Activated T-cell treated with anti-CD3 and anti-CD28 coated beads, Interleukin-2, amount 50 U/mL, for 72 hours (primary cell): ENCODE data around the gene CDC5L. TPM values are rescaled to one million over a fixed set of nuclear protein-coding genes. Genes with fewer than 3 reads are reported as not detected.

ENCODE experiments used
- ATAC-seq, 2 donors: fragments of 150-1000 bp; cut with Tn5 transposase; replicated peaks in 1 of 2; 2 replicates each; pipeline ENCODE4 v1.10.0; 2021; ENCODE audit warnings: moderate library complexity in 2 of 2, mild to moderate bottlenecking in 1 of 2
- DNase-seq, 2 donors: peaks; one replicate each; pipeline ENCODE4 v3.0.0; 2021 to 2022; ENCODE audit warnings: mixed read lengths in 1 of 2
- H3K27ac Mint-ChIP-seq: one replicate; pipeline ENCODE4 v1.8.0; 2022; ENCODE audit warnings: mild to moderate bottlenecking, moderate library complexity, mixed read lengths
- H3K27me3 Mint-ChIP-seq: one replicate; pipeline ENCODE4 v1.8.0; 2022; ENCODE audit warnings: low read depth, mixed read lengths
- H3K36me3 Mint-ChIP-seq, 2 donors: one replicate each; pipeline ENCODE4 v1.8.0; 2022; ENCODE audit warnings: mixed read lengths in 2 of 2, mild to moderate bottlenecking in 1 of 2; ENCODE audit not compliant: insufficient read depth in 2 of 2
- H3K4me1 Mint-ChIP-seq: one replicate; pipeline ENCODE4 v1.8.0; 2022; ENCODE audit warnings: low read depth, mixed read lengths
- H3K4me3 Mint-ChIP-seq, 2 donors: one replicate each; pipeline ENCODE4 v1.8.0; 2022; ENCODE audit warnings: mild to moderate bottlenecking in 2 of 2, mixed read lengths in 2 of 2, moderate library complexity in 2 of 2
- H3K9me3 Mint-ChIP-seq, 2 donors: one replicate each; pipeline ENCODE4 v1.8.0; 2022; ENCODE audit warnings: mixed read lengths in 2 of 2
- total RNA-seq, 2 donors: library from RNA; stranded (reverse); gene quantifications; one replicate each; pipeline ENCODE4 v1.2.3, GENCODE V29; 2022

The CDC5L gene
- total RNA-seq, 2 donors from 2014 or later, result 17.9 to 19.3 TPM

DNA sequence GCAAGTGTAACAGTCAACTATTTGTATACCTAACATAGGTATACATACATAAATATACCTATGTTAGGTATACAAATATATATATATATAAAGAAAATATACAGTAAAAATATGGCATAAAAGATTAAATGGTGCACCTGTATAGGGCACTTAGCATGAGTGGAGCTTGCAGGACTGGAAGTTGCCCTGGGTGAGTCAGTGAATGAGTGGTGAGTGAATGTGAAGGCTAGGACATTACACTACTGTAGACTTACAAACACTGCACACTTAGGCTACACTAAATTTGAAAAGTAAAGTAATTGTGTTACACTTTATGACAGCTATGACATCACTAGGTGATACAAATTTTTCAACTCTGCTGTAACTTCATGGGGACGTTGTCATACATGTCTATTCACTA is 65.6 kb downstream of the CDC5L start:
- Mint-ChIP-seq H3K27ac (no peak overlapping the region), H3K4me1 (peaks cover 8% of the 10 kb centered on the region), H3K27me3 (no peaks in the 10 kb centered on the region), H3K36me3 (peaks cover 0 to 5% of the 10 kb centered on the region in 2 donors), H3K9me3 (no peaks in the 10 kb centered on the region), H3K4me3 (no peak overlapping the region)
- no peak for DNase-seq
- ATAC-seq, result no peak

DNA sequence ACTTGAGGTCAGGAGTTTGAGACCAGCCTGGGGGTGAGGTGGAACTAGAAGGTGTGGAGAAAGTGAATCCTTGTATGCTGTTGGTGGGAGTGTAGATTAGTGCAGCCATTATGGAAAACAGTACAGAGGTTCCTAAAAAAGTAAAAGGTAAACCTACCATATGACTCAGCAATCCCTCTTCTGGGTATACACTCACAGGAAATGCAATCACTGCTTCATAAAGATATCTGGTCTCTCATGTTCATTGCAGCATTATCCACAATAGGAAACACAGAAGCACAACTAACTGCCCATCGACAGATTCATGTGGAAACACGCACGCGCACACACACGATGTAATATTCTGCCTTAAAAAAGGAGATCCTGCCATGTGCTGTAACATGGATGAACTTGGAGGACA is 66.7 kb downstream of the CDC5L start:
- H3K4me1 Mint-ChIP-seq, result peaks cover 8% of the 10 kb centered on the region
- H3K9me3 Mint-ChIP-seq, result no peaks in the 10 kb centered on the region
- H3K4me3 Mint-ChIP-seq, result no peak overlapping the region
- H3K27me3 Mint-ChIP-seq, result no peaks in the 10 kb centered on the region
- peaks cover 0 to 5% of the 10 kb centered on the region in 2 donors for H3K36me3 Mint-ChIP-seq
- DNase-seq (no peak), ATAC-seq (no peak)
- H3K27ac Mint-ChIP-seq, result no peak overlapping the region

DNA sequence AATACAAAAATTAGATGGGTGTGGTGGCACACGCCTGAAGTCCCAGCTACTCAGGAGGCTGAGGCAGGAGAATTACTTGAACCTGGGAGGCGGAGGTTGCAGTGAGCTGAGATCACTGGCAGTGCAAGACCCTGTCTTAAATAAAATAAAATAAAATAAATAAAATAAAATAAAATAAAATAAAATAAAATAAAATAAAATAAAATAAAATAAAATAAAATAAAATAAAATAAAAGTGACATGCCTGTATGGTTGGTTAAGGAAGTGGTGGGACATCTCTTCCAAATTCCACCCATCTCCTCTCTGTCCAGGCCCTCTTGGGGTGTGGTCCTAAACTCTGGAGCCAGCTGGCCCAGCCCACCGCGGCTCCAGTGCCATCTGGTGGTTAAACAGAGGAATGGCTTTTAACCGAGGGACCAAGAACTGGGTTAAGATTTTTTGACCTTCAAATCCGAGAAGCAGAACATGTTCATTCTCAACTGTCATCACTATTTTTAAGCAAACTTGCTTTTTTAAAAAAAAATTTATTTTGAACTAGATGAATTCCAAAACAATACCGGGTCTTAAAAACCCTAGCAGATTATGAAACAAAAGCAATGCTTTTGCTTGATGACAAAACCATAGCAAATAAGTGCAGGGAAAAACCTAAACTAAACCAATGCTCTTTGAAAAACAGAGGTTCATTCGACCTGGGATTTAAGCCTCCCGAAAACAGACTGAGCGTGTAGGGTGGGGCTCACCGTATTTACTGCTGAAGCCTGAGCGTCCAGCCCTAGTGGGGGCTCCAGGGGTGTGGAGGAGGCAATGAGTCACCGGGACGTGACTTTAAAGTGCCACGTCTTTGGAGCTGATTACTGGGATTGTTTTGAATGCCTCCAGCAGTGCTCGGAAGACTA is 68.8 kb downstream of the CDC5L start:
- Mint-ChIP-seq H3K4me3 (no peak overlapping the region), H3K36me3 (peaks cover 0 to 5% of the 10 kb centered on the region in 2 donors), H3K27ac (no peak overlapping the region), H3K4me1 (peaks cover 8% of the 10 kb centered on the region), H3K27me3 (no peaks in the 10 kb centered on the region), H3K9me3 (no peaks in the 10 kb centered on the region)
- ATAC-seq (peak; percentile 80 to 82), DNase-seq (peak; percentile 46 to 59)

DNA sequence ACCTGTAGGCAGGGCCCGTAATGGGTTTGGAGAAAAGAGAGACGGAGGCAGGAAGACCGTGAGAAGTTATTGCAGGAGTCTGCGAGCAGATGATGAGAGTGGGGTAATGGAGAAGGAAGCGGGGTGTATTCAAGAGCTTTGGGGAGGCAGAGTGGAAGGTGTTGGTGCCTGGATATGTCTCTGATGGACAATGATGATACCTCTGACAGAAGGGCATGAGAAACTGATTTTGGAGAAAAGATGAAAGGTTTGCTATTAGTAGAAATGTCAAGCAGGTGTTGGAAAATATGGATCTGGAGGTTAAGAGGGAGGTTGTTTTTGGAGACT is 69.4 kb downstream of the CDC5L start:
- peaks cover 8% of the 10 kb centered on the region for H3K4me1 Mint-ChIP-seq
- H3K27me3 Mint-ChIP-seq, result no peaks in the 10 kb centered on the region
- H3K36me3 Mint-ChIP-seq, result no peaks in the 10 kb centered on the region
- H3K4me3 Mint-ChIP-seq, result no peak overlapping the region
- ATAC-seq (no peak), DNase-seq (no peak)
- H3K27ac Mint-ChIP-seq, result no peak overlapping the region
- no peaks in the 10 kb centered on the region for H3K9me3 Mint-ChIP-seq

DNA sequence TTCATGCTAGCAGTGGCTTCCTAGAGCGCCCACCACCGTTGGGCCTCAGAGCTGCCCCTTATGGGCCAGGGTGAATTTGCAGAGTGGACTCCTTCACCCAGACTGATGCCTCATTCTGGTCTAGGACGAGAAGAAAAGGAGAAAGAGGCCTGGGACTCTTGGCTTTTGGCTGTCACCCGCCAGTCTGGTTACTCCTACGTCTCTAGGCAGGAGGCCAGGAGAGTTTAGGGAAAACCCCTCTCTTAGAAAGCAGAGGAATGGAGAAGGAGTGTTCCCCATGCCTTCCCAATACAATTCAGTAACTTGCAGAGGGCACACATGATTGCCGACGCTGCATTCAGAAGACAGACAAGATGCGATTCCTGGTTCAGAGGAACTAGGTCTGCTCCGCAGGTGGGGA is 70.1 kb downstream of the CDC5L start:
- no peak overlapping the region for H3K27ac Mint-ChIP-seq
- ATAC-seq (no peak), DNase-seq (no peak)
- H3K4me1 Mint-ChIP-seq, result peaks cover 8% of the 10 kb centered on the region
- H3K9me3 Mint-ChIP-seq, result no peaks in the 10 kb centered on the region
- no peaks in the 10 kb centered on the region for H3K27me3 Mint-ChIP-seq
- H3K36me3 Mint-ChIP-seq, result no peaks in the 10 kb centered on the region
- no peak overlapping the region for H3K4me3 Mint-ChIP-seq

DNA sequence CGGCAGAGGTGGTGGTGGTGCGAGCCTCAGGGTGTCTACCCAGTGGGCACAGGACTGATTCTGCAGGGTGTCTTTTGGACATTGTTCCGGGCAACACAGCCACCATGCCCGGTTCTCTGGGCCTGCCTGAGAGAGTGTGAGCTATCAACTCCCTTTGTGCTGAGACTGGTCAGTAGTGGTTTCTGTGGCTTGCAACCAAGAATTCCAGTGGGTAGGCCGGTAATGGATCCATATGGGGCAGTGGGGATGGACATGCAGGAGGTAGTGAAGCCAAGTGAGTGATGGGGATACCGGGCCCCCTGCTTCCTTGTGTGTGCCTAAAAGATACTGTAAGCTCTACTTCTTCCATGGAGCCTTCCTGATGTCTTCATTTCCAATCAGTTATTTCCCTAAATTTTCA is 71.0 kb downstream of the CDC5L start:
- Mint-ChIP-seq H3K9me3 (no peaks in the 10 kb centered on the region), H3K4me3 (no peak overlapping the region), H3K27me3 (no peaks in the 10 kb centered on the region), H3K27ac (no peak overlapping the region), H3K4me1 (peaks cover 8% of the 10 kb centered on the region), H3K36me3 (no peaks in the 10 kb centered on the region)
- DNase-seq, result no peak
- no peak for ATAC-seq

DNA sequence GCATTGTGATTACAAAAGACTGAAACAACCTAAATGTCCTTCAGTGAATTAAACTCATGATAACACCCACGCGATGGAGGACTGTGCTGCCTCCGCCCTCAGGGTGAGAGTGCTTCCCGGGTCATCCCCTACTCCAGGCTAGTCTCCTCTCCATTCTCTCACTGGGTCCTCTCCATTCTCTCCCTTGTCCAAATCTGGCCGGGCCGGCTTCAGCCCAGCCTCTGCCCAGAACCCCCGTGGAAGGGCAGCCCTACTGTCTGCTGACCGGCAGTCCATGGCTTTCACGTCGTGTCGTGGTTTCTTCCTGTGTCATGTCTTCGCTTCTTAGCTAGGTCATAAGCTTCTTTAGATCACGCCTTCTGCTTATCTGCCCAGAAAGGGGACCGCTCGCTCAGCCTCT is 74.8 kb downstream of the CDC5L start:
- Mint-ChIP-seq H3K36me3 (no peaks in the 10 kb centered on the region), H3K27ac (no peak overlapping the region), H3K4me1 (no peaks in the 10 kb centered on the region), H3K4me3 (no peak overlapping the region), H3K9me3 (no peaks in the 10 kb centered on the region), H3K27me3 (no peaks in the 10 kb centered on the region)
- ATAC-seq (no peak), DNase-seq (no peak)

DNA sequence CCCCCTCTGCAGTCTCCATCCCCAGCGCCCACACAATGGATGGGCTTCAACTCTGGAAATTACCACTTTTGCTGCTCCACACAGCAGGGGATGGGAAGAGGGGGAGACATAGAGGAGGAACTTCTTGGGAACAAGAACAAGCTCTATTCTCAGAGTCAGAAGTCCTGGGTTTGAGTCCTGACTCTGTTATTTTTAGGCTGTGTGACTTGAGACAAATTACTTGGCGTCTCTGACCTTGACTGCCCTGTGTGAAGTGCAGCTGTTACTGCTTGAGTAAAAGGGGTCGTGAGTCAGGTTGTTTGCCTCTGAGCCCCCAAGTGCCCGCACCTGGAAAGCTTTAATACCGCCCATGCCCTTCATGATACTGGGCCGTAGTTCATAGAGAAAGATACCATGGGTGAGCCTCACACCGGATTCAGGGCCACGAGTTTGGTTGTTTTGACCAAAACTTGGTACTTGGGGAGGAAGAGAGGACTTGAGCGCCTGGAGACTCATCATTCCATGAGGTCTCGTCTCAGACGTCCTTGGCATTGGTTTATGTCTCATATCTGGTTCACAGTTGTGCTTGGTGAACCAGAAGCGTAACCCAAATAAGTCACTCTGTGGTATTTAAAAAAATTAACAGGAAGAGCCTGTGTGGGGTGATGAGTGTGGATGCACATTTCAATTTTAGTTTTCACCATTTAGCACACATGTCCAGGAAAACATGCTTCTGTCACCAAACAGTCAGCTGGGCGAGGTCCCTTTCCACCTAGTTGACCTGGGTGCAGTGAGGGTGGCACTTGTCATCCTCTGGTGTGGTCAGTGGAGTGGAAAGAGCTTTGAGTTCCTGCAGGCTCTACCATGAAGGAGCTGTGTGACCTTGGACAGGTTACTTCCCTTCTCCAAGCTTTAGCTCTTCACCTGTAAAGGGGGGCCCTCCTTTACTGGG is 75.6 kb downstream of the CDC5L start:
- H3K36me3 Mint-ChIP-seq, result no peaks in the 10 kb centered on the region
- ATAC-seq, result no peak
- no peaks in the 10 kb centered on the region for H3K27me3 Mint-ChIP-seq
- no peak overlapping the region for H3K27ac Mint-ChIP-seq
- no peak overlapping the region for H3K4me3 Mint-ChIP-seq
- no peak for DNase-seq
- H3K9me3 Mint-ChIP-seq, result no peaks in the 10 kb centered on the region
- H3K4me1 Mint-ChIP-seq, result no peaks in the 10 kb centered on the region

DNA sequence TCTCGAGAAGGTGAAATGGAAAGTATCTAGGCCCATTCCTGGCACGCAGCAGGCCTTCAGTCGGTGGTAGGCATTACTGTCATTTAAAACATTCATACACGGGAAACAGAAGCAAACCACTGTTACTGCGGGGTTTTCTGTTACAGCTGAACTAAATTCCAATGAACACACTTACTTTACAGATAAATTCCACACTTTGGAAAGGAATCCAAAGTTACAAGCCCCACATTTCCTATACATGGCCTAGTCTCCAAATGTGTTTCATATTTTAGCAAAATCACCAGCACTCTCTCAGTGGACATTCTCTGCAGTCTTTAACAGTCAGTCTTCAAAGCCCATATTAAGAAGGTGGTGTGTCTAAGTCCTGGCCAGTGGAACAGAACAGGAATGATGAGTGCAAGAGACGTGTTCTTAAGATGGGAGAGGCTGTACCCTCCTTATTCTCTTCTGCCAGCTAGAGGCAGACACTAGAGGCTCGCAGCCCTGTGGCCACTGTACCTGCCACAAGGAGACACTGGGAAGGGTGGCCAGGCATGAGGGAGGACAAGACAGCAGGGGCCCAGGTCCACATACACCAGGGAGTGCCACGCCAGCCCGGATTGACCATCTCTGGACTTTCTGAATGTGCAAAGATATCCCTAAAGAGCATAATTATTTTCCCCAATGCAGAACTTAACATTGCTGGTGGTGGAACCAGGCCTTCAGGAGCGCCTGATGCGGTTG is 76.4 kb downstream of the CDC5L start:
- Mint-ChIP-seq H3K4me1 (no peaks in the 10 kb centered on the region), H3K4me3 (no peak overlapping the region), H3K9me3 (no peaks in the 10 kb centered on the region), H3K27ac (no peak overlapping the region), H3K27me3 (no peaks in the 10 kb centered on the region), H3K36me3 (no peaks in the 10 kb centered on the region)
- DNase-seq (no peak), ATAC-seq (no peak)

DNA sequence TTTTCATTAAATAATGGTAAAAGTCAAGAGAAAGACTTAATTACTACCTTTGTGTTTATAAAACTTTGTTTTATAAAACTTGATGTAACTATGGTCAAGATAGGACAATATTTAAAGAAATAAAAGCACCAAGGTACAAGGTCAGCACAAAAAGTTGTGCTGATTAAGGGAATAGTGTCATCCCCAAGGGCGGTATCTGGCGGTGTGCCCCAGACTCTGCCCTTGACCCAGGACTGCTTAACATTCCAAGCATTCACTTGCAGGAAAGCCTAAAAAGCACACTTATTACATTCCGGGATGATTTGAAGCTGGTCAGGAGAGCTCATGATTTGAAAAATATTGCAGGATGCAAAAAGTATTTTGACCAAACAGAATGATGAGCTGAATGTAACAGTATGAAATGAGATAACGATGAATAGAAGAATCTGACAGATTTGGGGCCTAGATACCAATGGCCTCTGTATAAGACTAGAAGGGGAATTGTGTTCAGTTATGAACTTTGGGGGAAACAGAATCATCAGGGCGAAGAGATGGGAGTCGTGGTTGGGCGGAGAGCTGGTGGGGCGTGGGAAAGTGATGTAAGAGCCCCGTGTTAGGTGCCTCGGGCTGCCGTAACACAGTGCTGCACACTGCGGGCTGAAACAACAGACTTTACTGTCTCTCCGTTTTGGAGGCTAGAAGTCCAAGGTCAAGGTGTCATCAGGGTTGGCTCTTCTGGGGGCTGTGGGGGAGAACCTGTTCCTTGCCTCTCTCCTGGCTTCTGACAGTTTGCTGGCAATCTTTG is 77.2 kb downstream of the CDC5L start:
- Mint-ChIP-seq H3K27me3 (no peaks in the 10 kb centered on the region), H3K4me1 (no peaks in the 10 kb centered on the region), H3K27ac (no peak overlapping the region), H3K4me3 (no peak overlapping the region), H3K36me3 (no peaks in the 10 kb centered on the region), H3K9me3 (no peaks in the 10 kb centered on the region)
- DNase-seq, result no peak
- no peak for ATAC-seq

DNA sequence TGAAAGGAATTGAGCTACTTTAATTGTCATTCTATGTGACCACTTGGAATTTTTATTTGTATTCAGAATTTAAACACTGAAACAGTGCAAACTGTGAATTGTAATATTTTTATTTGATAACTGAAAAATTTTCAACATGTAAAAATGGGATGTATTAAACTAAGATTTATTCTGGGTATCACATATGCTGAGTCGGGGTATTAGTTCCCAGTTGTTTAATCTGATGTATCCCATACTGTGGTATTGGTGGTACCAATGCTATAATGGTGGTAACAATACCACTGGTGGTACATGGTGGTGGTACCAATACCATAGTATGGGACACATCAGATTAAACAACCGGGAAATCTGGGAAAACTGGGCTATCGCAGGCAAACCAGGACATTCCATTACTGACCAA is 79.4 kb downstream of the CDC5L start:
- ATAC-seq, result no peak
- Mint-ChIP-seq H3K9me3 (no peaks in the 10 kb centered on the region), H3K27ac (no peak overlapping the region), H3K4me1 (no peaks in the 10 kb centered on the region), H3K27me3 (no peaks in the 10 kb centered on the region), H3K36me3 (no peaks in the 10 kb centered on the region), H3K4me3 (no peak overlapping the region)
- DNase-seq, result no peak

DNA sequence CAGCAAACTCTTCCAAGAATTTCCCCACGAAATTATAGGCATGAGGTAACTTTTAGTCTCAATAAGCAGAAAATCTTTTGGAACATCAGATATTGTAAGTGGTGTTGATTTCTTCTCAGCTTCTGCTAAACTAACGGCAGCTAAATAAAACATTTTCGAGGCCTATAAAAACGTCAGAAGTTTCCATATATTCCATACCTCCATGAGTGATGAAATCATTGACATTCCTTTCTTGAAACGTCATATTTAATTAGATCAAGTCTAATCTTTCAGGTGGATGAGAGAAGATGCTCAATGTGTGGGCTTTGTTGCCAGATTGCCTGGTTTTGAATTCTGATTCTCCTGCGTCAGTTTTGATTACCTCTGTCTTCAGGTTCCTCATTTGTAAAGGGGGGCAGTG is 81.3 kb downstream of the CDC5L start:
- no peak overlapping the region for H3K4me3 Mint-ChIP-seq

More for the DNA sequence above, 81.3 kb downstream of the CDC5L start:
- DNase-seq, result no peak
- Mint-ChIP-seq H3K27ac (no peak overlapping the region), H3K27me3 (no peaks in the 10 kb centered on the region), H3K36me3 (no peaks in the 10 kb centered on the region), H3K4me1 (no peaks in the 10 kb centered on the region), H3K9me3 (no peaks in the 10 kb centered on the region)
- ATAC-seq, result no peak
